HepG2 (cell line): ENCODE results near the gene CNPY1. TPM values are rescaled to one million over a fixed set of nuclear protein-coding genes. Genes with fewer than 3 reads are reported as not detected.
A peak's percentile ranks its signal among the peaks of the same experiment; 100 is the strongest.

Experiments used
- ATAC-seq: fragments of 200-7000 bp; cut with Tn5 transposase; 3 replicates; pipeline ENCODE4 v1.9.1; 2020; ENCODE audit warnings: mild to moderate bottlenecking, moderate library complexity
- BruUV-seq: library from RNA; stranded (reverse); fragments of 400-500 nt; replicated peaks from 2 replicates; lab custom pipeline; 2021; lab: Mats Ljungman, UMichigan
- CTCF ChIA-PET: fragments of 300-600 bp; formaldehyde crosslinking; extraction: SDS; loops from one replicate; lab custom pipeline; 2021; ENCODE audit warnings: low total read pairs, inconsistent platforms, low intra/inter-chr PET ratio; lab: Yijun Ruan, JAX
- POLR2A ChIA-PET: fragments of 350-600 bp; sonication (Branson Sonifier 250); formaldehyde crosslinking; loops from one replicate; lab custom pipeline; 2020; ENCODE audit warnings: antibody characterized with exemption, inconsistent platforms; lab: Yijun Ruan, JAX
- DNase-seq: peaks from one replicate; pipeline ENCODE4 v3.0.0-alpha.2; 2015; ENCODE audit warnings: low spot score
- FAIRE-seq: peaks from 3 replicates; lab custom pipeline; 2011; peaks lifted over from hg19 to GRCh38; lab: Jason Lieb, UNC
- H2AFZ ChIP-seq: one replicate; pipeline ENCODE4 v1.6.1; 2011; ENCODE audit warnings: low read length, inconsistent platforms
- H3K27ac ChIP-seq: fragments of 300-600 bp; 3 replicates; pipeline ENCODE4 v1.8.0; 2011; ENCODE audit warnings: mixed run types, mild to moderate bottlenecking, mixed read lengths, low read length, inconsistent platforms; ENCODE audit not compliant: insufficient read depth; ENCODE audit errors: extremely low read length
- H3K27me3 ChIP-seq, 2 experiments: fragments of 200-600 bp in 1 of 2; 2 replicates in 1 of 2; 3 replicates in 1 of 2; pipeline versions ENCODE4 v1.6.0 to v1.8.0; 2011; ENCODE audit warnings: low read length in 2 of 2, mild to moderate bottlenecking in 2 of 2, moderate library complexity in 2 of 2, inconsistent platforms in 1 of 2; ENCODE audit not compliant: insufficient read depth in 2 of 2, control insufficient read depth in 1 of 2
- H3K36me3 ChIP-seq, 2 experiments: fragments of 200-600 bp in 1 of 2; replicated peaks in 1 of 2; 2 replicates in 1 of 2; 3 replicates in 1 of 2; pipeline versions ENCODE4 v1.5.1 to v1.8.0; 2011; ENCODE audit warnings: low read length in 2 of 2, inconsistent platforms in 1 of 2; ENCODE audit not compliant: insufficient read depth in 2 of 2, control insufficient read depth in 1 of 2
- H3K4me1 ChIP-seq: 2 replicates; pipeline ENCODE4 v1.5.1; 2012; ENCODE audit warnings: low read length, inconsistent platforms; ENCODE audit not compliant: insufficient read depth
- H3K4me2 ChIP-seq: 2 replicates; pipeline ENCODE4 v1.6.0; 2011; ENCODE audit warnings: low read depth, low read length, inconsistent platforms
- H3K4me3 ChIP-seq, 3 experiments: fragments of 200-600 bp in 1 of 3; sonication (generic), shearing (Covaris generic) in 1 of 3; replicated peaks in 1 of 3; 2 replicates each; pipeline ENCODE4 v1.5.1; 2011 to 2016; ENCODE audit warnings: low read length in 3 of 3, inconsistent platforms in 2 of 3, low read depth in 2 of 3, mild to moderate bottlenecking in 2 of 3, control low read depth in 1 of 3, mixed read lengths in 1 of 3; ENCODE audit not compliant: insufficient read depth in 1 of 3
- H3K79me2 ChIP-seq: one replicate; pipeline ENCODE4 v1.6.1; 2011; ENCODE audit warnings: low read length, inconsistent platforms; ENCODE audit not compliant: insufficient read depth
- H3K9ac ChIP-seq: 2 replicates; pipeline ENCODE4 v1.6.0; 2011; ENCODE audit warnings: mild to moderate bottlenecking, low read depth, low read length, inconsistent platforms; ENCODE audit not compliant: insufficient read depth
- H3K9me3 ChIP-seq: 2 replicates; pipeline ENCODE4 v1.5.1; 2012; ENCODE audit warnings: mild to moderate bottlenecking, low read length
- H4K20me1 ChIP-seq: 2 replicates; pipeline ENCODE4 v1.6.0; 2011; ENCODE audit warnings: inconsistent platforms, mild to moderate bottlenecking, low read length, moderate library complexity; ENCODE audit not compliant: insufficient read depth
- DNMT3B ChIP-seq: conservative IDR thresholded peaks from 2 replicates; pipeline ENCODE4 v1.6.1; 2016; ENCODE audit warnings: missing biosample characterization, control low read depth
- ETV6 ChIP-seq: sonication (generic); formaldehyde crosslinking; conservative IDR thresholded peaks from 2 replicates; pipeline ENCODE4 v1.4.0; 2020; ENCODE audit warnings: missing genetic modification reagents
- MYNN ChIP-seq: sonication (generic); formaldehyde crosslinking; IDR thresholded peaks from 2 replicates; pipeline ENCODE4 v1.4.0; 2020; ENCODE audit warnings: mild to moderate bottlenecking, low read depth, missing genetic modification reagents
- SRF ChIP-seq: IDR thresholded peaks from 2 replicates; pipeline ENCODE4 v1.6.1; 2011; ENCODE audit warnings: mild to moderate bottlenecking, low read depth, low read length, moderate library complexity
- TEAD2 ChIP-seq: sonication (generic); formaldehyde crosslinking; IDR thresholded peaks from 2 replicates; pipeline ENCODE4 v1.9.0; 2021; ENCODE audit warnings: missing genetic modification reagents
- YY1 ChIP-seq: IDR thresholded peaks from 2 replicates; pipeline ENCODE4 v1.6.1; 2011; ENCODE audit warnings: low read length, low read depth, moderate library complexity, mild to moderate bottlenecking; ENCODE audit not compliant: insufficient read depth, insufficient replicate concordance
- ZNF460 ChIP-seq: sonication (generic); formaldehyde crosslinking; IDR thresholded peaks from 2 replicates; pipeline ENCODE4 v1.5.1; 2020; ENCODE audit warnings: missing genetic modification reagents, mild to moderate bottlenecking, borderline replicate concordance
- ZNF792 ChIP-seq: IDR thresholded peaks from 2 replicates; pipeline ENCODE4 v1.6.1; 2016
- WGBS: methylation state at CpG from one replicate; pipeline ENCODE4 v1.1.6; 2017; ENCODE audit warnings: low lambda C conversion rate; 5-methylcytosine and 5-hydroxymethylcytosine counted together
- in situ Hi-C: cut with HindIII; loops from 2 replicates; pipeline ENCODE4 v1.10.0; 2017; ENCODE audit warnings: low pct_unique_long_range_greater_than_20kb; ENCODE audit not compliant: extremely low pct_ligation_motif_present
- intact Hi-C: fragments of 100-400 bp; cut with micrococcal nuclease; formaldehyde crosslinking; loops from one replicate; pipeline ENCODE4 v1.10.0; 2022; ENCODE audit not compliant: unreplicated experiment
- polyA plus RNA-seq, 8 experiments: library from polyadenylated mRNA; depleted of rRNA in 3 of 8; stranded (reverse) in 7 of 8; unstranded in 1 of 8; fragments of >200 nt; fragmentation: Illumina TruSeq in 4 of 8; extraction: Trizol in 4 of 8; gene quantifications; 2 replicates each; pipeline versions ENCODE4 v1.2.1 to v1.2.3, GENCODE V29; 2011 to 2016; ENCODE audit warnings: low read depth in 4 of 8, missing spikeins in 1 of 8, mixed read lengths in 1 of 8; ENCODE audit not compliant: insufficient read depth in 1 of 8
- total RNA-seq, 5 experiments: library from RNA; depleted of rRNA; stranded (reverse); fragments of >200 nt; fragmentation: Illumina TruSeq; extraction: Trizol; gene quantifications; 2 replicates each; pipeline ENCODE4 v1.2.3, GENCODE V29; 2016; ENCODE audit warnings: low read depth in 1 of 5
- TF ChIP-seq, protein P1 (sequence below): fragments of 450-650 bp; IDR thresholded peaks from 2 replicates; pipeline ENCODE4 v1.6.1; 2016

Gene CNPY1
- total and polyA plus RNA-seq, 2 of the 13 experiments (the other 11 are each of a cell fraction or from before 2014, with no cell fraction given), result not detected

- H3K9ac ChIP-seq, result no peak overlapping the region
- no peaks in the 10 kb centered on the region for H3K79me2 ChIP-seq
- peaks cover 43% of the 10 kb centered on the region for H3K4me1 ChIP-seq
- WGBS, result 51% methylated on average over 10 of the region's 10 CpGs
- DNase-seq, result no peak
- H2AFZ ChIP-seq, result no peak overlapping the region
- intact Hi-C loops (no loop called here), in situ Hi-C loops (no loop called here)
- no peaks in the 10 kb centered on the region for H3K36me3 ChIP-seq
- BruUV-seq, result no TSS peak
- TF ChIP-seq ZNF792 (CRISPR knock-in tag), result no peak
- TF ChIP-seq MYNN (CRISPR knock-in tag), result no peak
- TF ChIP-seq, protein P1, sequence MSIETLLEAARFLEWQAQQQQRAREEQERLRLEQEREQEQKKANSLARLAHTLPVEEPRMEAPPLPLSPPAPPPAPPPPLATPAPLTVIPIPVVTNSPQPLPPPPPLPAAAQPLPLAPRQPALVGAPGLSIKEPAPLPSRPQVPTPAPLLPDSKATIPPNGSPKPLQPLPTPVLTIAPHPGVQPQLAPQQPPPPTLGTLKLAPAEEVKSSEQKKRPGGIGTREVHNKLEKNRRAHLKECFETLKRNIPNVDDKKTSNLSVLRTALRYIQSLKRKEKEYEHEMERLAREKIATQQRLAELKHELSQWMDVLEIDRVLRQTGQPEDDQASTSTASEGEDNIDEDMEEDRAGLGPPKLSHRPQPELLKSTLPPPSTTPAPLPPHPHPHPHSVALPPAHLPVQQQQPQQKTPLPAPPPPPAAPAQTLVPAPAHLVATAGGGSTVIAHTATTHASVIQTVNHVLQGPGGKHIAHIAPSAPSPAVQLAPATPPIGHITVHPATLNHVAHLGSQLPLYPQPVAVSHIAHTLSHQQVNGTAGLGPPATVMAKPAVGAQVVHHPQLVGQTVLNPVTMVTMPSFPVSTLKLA, result peak; percentile 100
- TF ChIP-seq TEAD2 (CRISPR knock-in tag), result no peak
- TF ChIP-seq ETV6 (CRISPR knock-in tag), result no peak
- TF ChIP-seq ZNF460 (CRISPR knock-in tag), result no peak
- no peak for TF ChIP-seq YY1
- H3K4me2 ChIP-seq, result no peak overlapping the region
- H3K27me3 ChIP-seq, result peaks cover 6 to 28% of the 10 kb centered on the region in 2 experiments; a peak in 3 of 5 replicates
- peak; percentile 26 for FAIRE-seq
- H3K9me3 ChIP-seq, result no peaks in the 10 kb centered on the region
- no peak overlapping the region for H3K4me3 ChIP-seq
- H4K20me1 ChIP-seq, result no peaks in the 10 kb centered on the region
- CTCF ChIA-PET, result no interaction called here
- POLR2A ChIA-PET, result no interaction called here
- no peak for ATAC-seq
- H3K27ac ChIP-seq, result no peak overlapping the region
Measured at GRCh38 chr7:155588468-155588998, 42.2 kb upstream of the CNPY1 start.

DNA sequence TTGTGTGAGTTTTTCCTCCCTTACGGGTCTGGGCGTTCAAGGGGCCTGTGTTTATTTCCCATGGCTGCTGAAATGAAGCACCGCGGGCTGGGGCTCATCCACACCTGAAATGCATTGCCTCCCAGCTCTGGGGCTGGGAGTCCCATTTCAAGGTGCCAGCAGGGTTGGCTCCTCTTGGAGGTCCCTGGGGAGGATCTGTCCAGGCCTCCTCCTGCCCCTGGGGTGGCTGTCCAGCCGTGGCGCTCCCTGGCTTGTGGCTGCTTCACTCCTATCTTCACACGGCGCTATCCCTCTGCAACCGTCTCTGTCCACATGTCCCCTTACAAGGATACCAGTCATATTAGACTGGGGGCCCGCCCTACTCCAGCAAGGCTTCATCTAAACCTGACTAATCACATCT lies 41.1 kb upstream of the CNPY1 start:
- in situ Hi-C loops, result no loop called here
- Histone ChIP-seq H3K9me3 (no peaks in the 10 kb centered on the region), H3K4me1 (peaks cover 38% of the 10 kb centered on the region), H3K79me2 (no peaks in the 10 kb centered on the region), H2AFZ (no peak overlapping the region), H3K4me3 (no peak overlapping the region)
- POLR2A ChIA-PET, result no interaction called here
- WGBS, result 47% methylated on average over 8 of the region's 10 CpGs
- ATAC-seq, result no peak
- TF ChIP-seq DNMT3B (CRISPR knock-in tag), result no peak
- 0 out of 2 replicates have a peak, but pooled peaks have one; percentile 16 for TF ChIP-seq SRF
- TF ChIP-seq, all 625 proteins: peak for 1
- Histone ChIP-seq H3K9ac (no peak overlapping the region), H3K36me3 (no peaks in the 10 kb centered on the region), H4K20me1 (no peaks in the 10 kb centered on the region), H3K27me3 (peaks cover 6 to 36% of the 10 kb centered on the region in 2 experiments; a peak in 3 of 5 replicates), H3K4me2 (peak overlapping the region; percentile 14), H3K27ac (no peak overlapping the region)
- CTCF ChIA-PET, result no interaction called here
- intact Hi-C loops, result no loop called here
- DNase-seq (no peak), FAIRE-seq (no peak)
- no TSS peak for BruUV-seq
